Caco-2 (cell line): ENCODE measurements around the gene KMT5C. TPM values are rescaled to one million over a fixed set of nuclear protein-coding genes. Genes with fewer than 3 reads are reported as not detected.

Experiments
- BruUV-seq: library from RNA; stranded (reverse); fragments of 400-500 nt; replicated peaks from 2 replicates; lab custom pipeline; 2021; lab: Mats Ljungman, UMichigan
- CTCF ChIA-PET: fragments of 300-600 bp; sonication (Branson Sonifier 250); formaldehyde crosslinking; loops from one replicate; lab custom pipeline; 2022; ENCODE audit warnings: antibody characterized with exemption; lab: Charles Lee
- POLR2A ChIA-PET: fragments of 300-600 bp; sonication (Branson Sonifier 250); formaldehyde crosslinking; loops from one replicate; lab custom pipeline; 2022; ENCODE audit warnings: antibody characterized with exemption; lab: Charles Lee
- DNase-seq, 2 experiments: peaks; one replicate each; pipeline versions ENCODE4 v3.0.0 to v3.0.0-alpha.2; 2020 to 2022
- H3K27me3 ChIP-seq: replicated peaks from 2 replicates; pipeline ENCODE4 v1.6.0; 2011; ENCODE audit warnings: low read length; ENCODE audit not compliant: control insufficient read depth, insufficient read depth
- H3K36me3 ChIP-seq: 2 replicates; pipeline ENCODE4 v1.5.1; 2011; ENCODE audit warnings: low read length; ENCODE audit not compliant: control insufficient read depth, insufficient read depth
- H3K4me1 ChIP-seq: fragments of 250-450 bp; sonication (Bioruptor Pico); 2 replicates; pipeline ENCODE4 v1.5.1; 2020; ENCODE audit warnings: mild to moderate bottlenecking
- H3K4me3 ChIP-seq: 2 replicates; pipeline ENCODE4 v1.5.1; 2011; ENCODE audit warnings: low read depth, mild to moderate bottlenecking, control low read depth, low read length
- H3K9me3 ChIP-seq: fragments of 250-450 bp; sonication (Bioruptor Pico); 2 replicates; pipeline ENCODE4 v1.5.1; 2020; ENCODE audit warnings: mild to moderate bottlenecking, moderate library complexity
- H3K27ac Mint-ChIP-seq: one replicate; pipeline ENCODE4 v1.8.0; 2022; ENCODE audit warnings: mixed read lengths; ENCODE audit not compliant: unreplicated experiment
- H3K27me3 Mint-ChIP-seq: one replicate; pipeline ENCODE4 v1.8.0; 2022; ENCODE audit warnings: mixed read lengths; ENCODE audit not compliant: insufficient read depth, unreplicated experiment
- H3K36me3 Mint-ChIP-seq: one replicate; pipeline ENCODE4 v1.8.0; 2022; ENCODE audit warnings: mild to moderate bottlenecking, mixed read lengths; ENCODE audit not compliant: insufficient read depth, unreplicated experiment
- H3K4me1 Mint-ChIP-seq: one replicate; pipeline ENCODE4 v1.8.0; 2022; ENCODE audit warnings: low read depth, mixed read lengths; ENCODE audit not compliant: unreplicated experiment
- H3K4me3 Mint-ChIP-seq: one replicate; pipeline ENCODE4 v1.8.0; 2022; ENCODE audit warnings: mild to moderate bottlenecking, moderate library complexity, mixed read lengths; ENCODE audit not compliant: unreplicated experiment
- H3K9me3 Mint-ChIP-seq: one replicate; pipeline ENCODE4 v1.8.0; 2022; ENCODE audit warnings: mixed read lengths; ENCODE audit not compliant: unreplicated experiment
- CTCF ChIP-seq, 2 experiments: fragments of 200-600 bp in 1 of 2; IDR thresholded peaks; 1 replicate in 1 of 2; 2 replicates in 1 of 2; pipeline versions ENCODE4 v1.5.1 to v1.8.0; 2011 to 2022; ENCODE audit warnings: antibody characterized with exemption in 1 of 2, control low read depth in 1 of 2, inconsistent platforms in 1 of 2, low read depth in 1 of 2, low read length in 1 of 2, mild to moderate bottlenecking in 1 of 2, moderate library complexity in 1 of 2; ENCODE audit not compliant: insufficient read depth in 1 of 2, severe bottlenecking in 1 of 2, unreplicated experiment in 1 of 2
- intact Hi-C: fragments of 100-400 bp; cut with micrococcal nuclease; formaldehyde crosslinking; loops from one replicate; pipeline ENCODE4 v1.10.0; 2022; ENCODE audit not compliant: unreplicated experiment
- total RNA-seq: library from RNA; stranded (reverse); gene quantifications from 2 replicates; pipeline ENCODE4 v1.2.3, GENCODE V29; 2022

The KMT5C gene
- total RNA-seq, 1 experiment from 2014 or later, result 26.3 TPM

GRCh38 chr19:55384131-55384919, 44.6 kb downstream of the KMT5C start, which contains the start of gene TMEM238:
Gene TMEM238, minus strand, starts transcription at chr19:55384292. Its CDS starts 33 bp downstream, at chr19:55384259.
- Mint-ChIP-seq H3K4me1 (peaks cover 18% of the 10 kb centered on the region), H3K36me3 (peaks cover 48% of the 10 kb centered on the region), H3K9me3 (no peaks in the 10 kb centered on the region), H3K27ac (peak within 1 kb of the TSS; percentile 89), H3K4me3 (peak within 1 kb of the TSS; percentile 93), H3K27me3 (no peaks in the 10 kb centered on the region)
- Histone ChIP-seq H3K27me3 (no peaks in the 10 kb centered on the region), H3K4me3 (peak within 1 kb of the TSS; percentile 73), H3K4me1 (peaks cover 30% of the 10 kb centered on the region), H3K36me3 (peaks cover 16% of the 10 kb centered on the region), H3K9me3 (no peaks in the 10 kb centered on the region)
- ChIA-PET POLR2A (interaction anchor here (0.7 to 2.4 kb wide), 15 partner anchors 10 to 215 kb away, joined by 3 to 28 read pairs (median 4); partner anchors contain the start of genes FIZ1, HSPBP1, ISOC2 and KMT5C), CTCF (interaction anchor here (0.5 to 2.4 kb wide), 17 partner anchors 9 to 1983 kb away, joined by 3 to 29 read pairs (median 3); partner anchors contain the start of genes HSPBP1, KMT5C, PPP1R12C and PTPRH)
- intact Hi-C loops, result loop anchor here (2.0 to 10.0 kb wide), 3 partner anchors 92 to 250 kb away; no protein-coding TSS in a partner anchor
- DNase-seq, result peak in 1 of 2 experiments; percentile 75
- no TSS peak for BruUV-seq
- TF ChIP-seq CTCF (IDR thresholded peaks at IDR 0.05; ENCODE audit: insufficient read depth in 1 of 2, low read depth in 1 of 2, low read length in 1 of 2, severe bottlenecking in 1 of 2, unreplicated experiment in 1 of 2), result no peak

GRCh38 chr19:55384920-55385723, 45.4 kb downstream of the KMT5C start:
- intact Hi-C loops, result loop anchor here (1.0 to 10.0 kb wide), 7 partner anchors 23 to 250 kb away; partner anchors contain the start of genes HSPBP1, KMT5C and PPP6R1
- POLR2A ChIA-PET, result interaction anchor here (0.6 to 2.4 kb wide), 9 partner anchors 9 to 215 kb away, joined by 3 to 28 read pairs (median 6); partner anchors contain the start of genes FIZ1, HSPBP1, KMT5C and PPP6R1
- TSS peak; percentile 22 for BruUV-seq
- H3K9me3 Mint-ChIP-seq, result no peaks in the 10 kb centered on the region
- CTCF ChIA-PET, result interaction anchor here (0.6 to 2.4 kb wide), 6 partner anchors 9 to 119 kb away, joined by 3 to 29 read pairs (median 7); partner anchors contain the start of genes HSPBP1 and KMT5C
- Histone ChIP-seq H3K4me1 (peaks cover 30% of the 10 kb centered on the region), H3K27me3 (no peaks in the 10 kb centered on the region), H3K36me3 (peaks cover 18% of the 10 kb centered on the region), H3K9me3 (no peaks in the 10 kb centered on the region), H3K4me3 (peak overlapping the region; percentile 73)
- peak overlapping the region; percentile 93 for H3K4me3 Mint-ChIP-seq
- peaks cover 18% of the 10 kb centered on the region for H3K4me1 Mint-ChIP-seq
- peak; percentile 96 for DNase-seq
- peak overlapping the region; percentile 89 for H3K27ac Mint-ChIP-seq
- H3K27me3 Mint-ChIP-seq, result no peaks in the 10 kb centered on the region
- no peak for TF ChIP-seq CTCF (IDR thresholded peaks at IDR 0.05; ENCODE audit: insufficient read depth in 1 of 2, low read depth in 1 of 2, low read length in 1 of 2, severe bottlenecking in 1 of 2, unreplicated experiment in 1 of 2)
- H3K36me3 Mint-ChIP-seq, result peaks cover 51% of the 10 kb centered on the region
